Panc1 (cell line): ENCODE measurements around the gene PRMT9. TPM values are rescaled to one million over a fixed set of nuclear protein-coding genes. Genes with fewer than 3 reads are reported as not detected.

ENCODE experiments used
- ATAC-seq: fragments of 200-7000 bp; cut with Tn5 transposase; 2 replicates; pipeline ENCODE4 v1.9.1; 2020; ENCODE audit warnings: mild to moderate bottlenecking, moderate library complexity
- BruUV-seq: library from RNA; stranded (reverse); fragments of 400-500 nt; replicated peaks from 2 replicates; lab custom pipeline; 2021; lab: Mats Ljungman, UMichigan
- CTCF ChIA-PET: fragments of 300-600 bp; sonication (Branson Sonifier 250); formaldehyde crosslinking; loops from one replicate; lab custom pipeline; 2022; ENCODE audit warnings: antibody characterized with exemption; lab: Charles Lee
- POLR2A ChIA-PET: fragments of 300-600 bp; sonication (Branson Sonifier 250); formaldehyde crosslinking; loops from one replicate; lab custom pipeline; 2022; ENCODE audit warnings: antibody characterized with exemption; lab: Charles Lee
- DNase-seq: peaks from one replicate; pipeline ENCODE4 v3.0.0-alpha.2; 2010; ENCODE audit warnings: low read depth, low spot score
- H3K27ac ChIP-seq: 2 replicates; pipeline ENCODE4 v1.5.1; 2011; ENCODE audit warnings: mild to moderate bottlenecking, low read length, inconsistent platforms
- H3K27me3 ChIP-seq: fragments of 200-500 bp; sonication (Bioruptor generic); 2 replicates; pipeline ENCODE4 v1.6.0; 2014; ENCODE audit warnings: low read length, inconsistent platforms; ENCODE audit not compliant: control insufficient read depth, insufficient read depth
- H3K36me3 ChIP-seq: fragments of 200-500 bp; sonication (Bioruptor generic); 2 replicates; pipeline ENCODE4 v1.5.1; 2014; ENCODE audit warnings: inconsistent platforms, mild to moderate bottlenecking, low read length, moderate library complexity; ENCODE audit not compliant: control insufficient read depth, insufficient read depth
- H3K4me1 ChIP-seq: 2 replicates; pipeline ENCODE4 v1.5.1; 2011; ENCODE audit warnings: inconsistent platforms, mild to moderate bottlenecking, low read length, moderate library complexity; ENCODE audit not compliant: control insufficient read depth, insufficient read depth
- H3K4me3 ChIP-seq, 2 experiments: 2 replicates each; pipeline ENCODE4 v1.5.1; 2011 to 2012; ENCODE audit warnings: low read depth in 2 of 2, low read length in 2 of 2, mild to moderate bottlenecking in 2 of 2, inconsistent platforms in 1 of 2, moderate library complexity in 1 of 2
- H3K9me3 ChIP-seq: fragments of 200-500 bp; sonication (Bioruptor generic); 2 replicates; pipeline ENCODE4 v1.5.1; 2014; ENCODE audit warnings: low read depth, mild to moderate bottlenecking, inconsistent platforms, low read length, moderate library complexity; ENCODE audit not compliant: control insufficient read depth, insufficient read depth
- CTCF ChIP-seq: fragments of 450-650 bp; IDR thresholded peaks from 2 replicates; pipeline ENCODE4 v1.5.1; 2017; ENCODE audit warnings: mild to moderate bottlenecking
- POLR2AphosphoS5 ChIP-seq: IDR thresholded peaks from 2 replicates; pipeline ENCODE4 v1.6.1; 2012; ENCODE audit warnings: mild to moderate bottlenecking, low read depth, low read length, moderate library complexity
- REST ChIP-seq, 2 experiments: IDR thresholded peaks; 2 replicates each; pipeline ENCODE4 v1.6.1; 2011 to 2012; ENCODE audit warnings: low read depth in 2 of 2, control low read depth in 1 of 2, low read length in 1 of 2, mild to moderate bottlenecking in 1 of 2, moderate library complexity in 1 of 2; ENCODE audit not compliant: insufficient read depth in 1 of 2
- SIN3A ChIP-seq: IDR thresholded peaks from 2 replicates; pipeline ENCODE4 v1.6.1; 2012; ENCODE audit warnings: low read depth, mild to moderate bottlenecking, low read length, moderate library complexity, borderline replicate concordance; ENCODE audit not compliant: insufficient read depth
- TCF7L2 ChIP-seq: IDR thresholded peaks from 2 replicates; pipeline ENCODE4 v1.6.1; 2011; ENCODE audit warnings: mild to moderate bottlenecking, low read depth, low read length, inconsistent platforms
- in situ Hi-C: cut with HindIII; loops from 2 replicates; pipeline ENCODE4 v1.10.0; 2016; ENCODE audit warnings: low sequenced_read_pairs, low pct_unique_long_range_greater_than_20kb
- intact Hi-C: fragments of 100-400 bp; cut with micrococcal nuclease; formaldehyde crosslinking; loops from one replicate; pipeline ENCODE4 v1.10.0; 2022; ENCODE audit not compliant: unreplicated experiment
- total RNA-seq: library from RNA; stranded (reverse); gene quantifications from one replicate; pipeline ENCODE4 v1.2.1, GENCODE V29; 2021; ENCODE audit not compliant: unreplicated experiment

The PRMT9 gene
- total RNA-seq, 1 experiment from 2014 or later, result 4.4 TPM

GRCh38 chr4:147599206-147599605, 84.8 kb downstream of the PRMT9 start:
- H3K9me3 ChIP-seq, result no peaks in the 10 kb centered on the region
- ChIA-PET POLR2A (no interaction called here), CTCF (no interaction called here)
- no peak overlapping the region for H3K4me3 ChIP-seq
- in situ Hi-C loops (no loop called here), intact Hi-C loops (no loop called here)
- H3K27ac ChIP-seq, result no peak overlapping the region
- no peaks in the 10 kb centered on the region for H3K27me3 ChIP-seq
- no peaks in the 10 kb centered on the region for H3K4me1 ChIP-seq
- ATAC-seq (no peak), DNase-seq (no peak)
- TF ChIP-seq REST (IDR thresholded peaks at IDR 0.05; ENCODE audit: insufficient read depth in 1 of 2, low read depth in 2 of 2, low read length in 1 of 2), result no peak
- no peak for TF ChIP-seq POLR2AphosphoS5
- no peak for TF ChIP-seq TCF7L2
- no peak for TF ChIP-seq CTCF
- TF ChIP-seq SIN3A, result no peak
- no peaks in the 10 kb centered on the region for H3K36me3 ChIP-seq
- no TSS peak for BruUV-seq

GRCh38 chr4:147597561-147597960, 86.4 kb downstream of the PRMT9 start:
- DNase-seq (no peak), ATAC-seq (no peak)
- Histone ChIP-seq H3K4me1 (no peaks in the 10 kb centered on the region), H3K27me3 (no peaks in the 10 kb centered on the region), H3K9me3 (no peaks in the 10 kb centered on the region), H3K27ac (no peak overlapping the region), H3K4me3 (no peak overlapping the region), H3K36me3 (no peaks in the 10 kb centered on the region)
- in situ Hi-C loops, result no loop called here
- no peak for TF ChIP-seq REST (IDR thresholded peaks at IDR 0.05; ENCODE audit: insufficient read depth in 1 of 2, low read depth in 2 of 2, low read length in 1 of 2)
- TF ChIP-seq POLR2AphosphoS5, result no peak
- no peak for TF ChIP-seq CTCF
- TF ChIP-seq SIN3A, result no peak
- no peak for TF ChIP-seq TCF7L2
- POLR2A ChIA-PET, result no interaction called here
- CTCF ChIA-PET, result no interaction called here
- no TSS peak for BruUV-seq
- intact Hi-C loops, result no loop called here
